Parathyroid adenoma (tissue), 2 donors: ENCODE results near the gene PAMR1.

ENCODE experiments used
- H2AFZ ChIP-seq: fragments of 300-600 bp; sonication (generic); one replicate; pipeline ENCODE4 v1.7.0; 2017; ENCODE audit warnings: antibody characterized with exemption, mild to moderate bottlenecking
- H3K27ac ChIP-seq: fragments of 300-600 bp; sonication (generic); one replicate; pipeline ENCODE4 v1.7.0; 2017
- H3K27me3 ChIP-seq: fragments of 300-600 bp; sonication (generic); one replicate; pipeline ENCODE4 v1.7.0; 2017; ENCODE audit warnings: low read length; ENCODE audit not compliant: control insufficient read depth, insufficient read depth
- H3K36me3 ChIP-seq: fragments of 300-600 bp; sonication (generic); one replicate; pipeline ENCODE4 v1.7.0; 2017; ENCODE audit warnings: low read length; ENCODE audit not compliant: control insufficient read depth, insufficient read depth
- H3K4me1 ChIP-seq: fragments of 300-600 bp; sonication (generic); one replicate; pipeline ENCODE4 v1.7.0; 2017; ENCODE audit warnings: control low read depth
- H3K4me2 ChIP-seq: fragments of 300-600 bp; sonication (generic); one replicate; pipeline ENCODE4 v1.7.0; 2017; ENCODE audit warnings: low read length
- H3K4me3 ChIP-seq: fragments of 300-600 bp; sonication (generic); one replicate; pipeline ENCODE4 v1.7.0; 2017; ENCODE audit warnings: low read depth, low read length
- H3K79me2 ChIP-seq: fragments of 300-600 bp; sonication (generic); one replicate; pipeline ENCODE4 v1.7.0; 2017; ENCODE audit warnings: control low read depth
- H3K9ac ChIP-seq: fragments of 300-600 bp; sonication (generic); one replicate; pipeline ENCODE4 v1.7.0; 2017; ENCODE audit warnings: mild to moderate bottlenecking
- H3K9me3 ChIP-seq: fragments of 300-600 bp; sonication (generic); one replicate; pipeline ENCODE4 v1.7.0; 2017; ENCODE audit warnings: low read length; ENCODE audit not compliant: control insufficient read depth
- TF ChIP-seq, protein P1 (sequence below): fragments of 300-600 bp; sonication (generic); IDR thresholded peaks from one replicate; pipeline ENCODE4 v1.7.0; 2017; ENCODE audit warnings: antibody characterized with exemption, mild to moderate bottlenecking
- donor health status: primary hyperparathyroidism.

Gene PAMR1

DNA sequence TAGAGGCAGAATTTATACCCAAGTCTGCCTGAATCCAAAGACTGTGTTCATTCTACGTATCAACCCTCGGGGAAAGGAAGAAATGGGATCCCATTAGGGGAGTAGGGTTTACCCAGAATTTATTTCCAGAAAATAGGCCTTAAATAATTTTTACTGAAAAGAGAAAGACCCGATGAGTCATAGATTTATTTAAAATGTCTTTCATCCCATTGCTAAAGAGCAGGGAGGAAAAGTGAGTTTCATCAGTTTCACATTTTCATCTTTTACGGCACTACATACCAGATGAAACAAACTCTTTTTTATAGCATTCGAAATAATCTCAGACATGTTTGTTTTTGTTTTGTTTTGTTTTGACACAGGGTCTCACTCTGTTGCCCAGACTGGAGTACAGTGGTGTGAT, 137.4 kb downstream of the PAMR1 start:
- H3K9ac ChIP-seq = no peak overlapping the region
- TF ChIP-seq, protein P1, sequence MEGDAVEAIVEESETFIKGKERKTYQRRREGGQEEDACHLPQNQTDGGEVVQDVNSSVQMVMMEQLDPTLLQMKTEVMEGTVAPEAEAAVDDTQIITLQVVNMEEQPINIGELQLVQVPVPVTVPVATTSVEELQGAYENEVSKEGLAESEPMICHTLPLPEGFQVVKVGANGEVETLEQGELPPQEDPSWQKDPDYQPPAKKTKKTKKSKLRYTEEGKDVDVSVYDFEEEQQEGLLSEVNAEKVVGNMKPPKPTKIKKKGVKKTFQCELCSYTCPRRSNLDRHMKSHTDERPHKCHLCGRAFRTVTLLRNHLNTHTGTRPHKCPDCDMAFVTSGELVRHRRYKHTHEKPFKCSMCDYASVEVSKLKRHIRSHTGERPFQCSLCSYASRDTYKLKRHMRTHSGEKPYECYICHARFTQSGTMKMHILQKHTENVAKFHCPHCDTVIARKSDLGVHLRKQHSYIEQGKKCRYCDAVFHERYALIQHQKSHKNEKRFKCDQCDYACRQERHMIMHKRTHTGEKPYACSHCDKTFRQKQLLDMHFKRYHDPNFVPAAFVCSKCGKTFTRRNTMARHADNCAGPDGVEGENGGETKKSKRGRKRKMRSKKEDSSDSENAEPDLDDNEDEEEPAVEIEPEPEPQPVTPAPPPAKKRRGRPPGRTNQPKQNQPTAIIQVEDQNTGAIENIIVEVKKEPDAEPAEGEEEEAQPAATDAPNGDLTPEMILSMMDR = no peak
- no peak overlapping the region for H3K4me3 ChIP-seq
- H3K9me3 ChIP-seq = no peaks in the 10 kb centered on the region
- H3K79me2 ChIP-seq = no peaks in the 10 kb centered on the region
- no peak overlapping the region for H2AFZ ChIP-seq
- H3K27ac ChIP-seq = no peak overlapping the region
- H3K36me3 ChIP-seq = no peaks in the 10 kb centered on the region
- H3K4me2 ChIP-seq = no peak overlapping the region
- no peaks in the 10 kb centered on the region for H3K27me3 ChIP-seq
- H3K4me1 ChIP-seq = no peaks in the 10 kb centered on the region

DNA sequence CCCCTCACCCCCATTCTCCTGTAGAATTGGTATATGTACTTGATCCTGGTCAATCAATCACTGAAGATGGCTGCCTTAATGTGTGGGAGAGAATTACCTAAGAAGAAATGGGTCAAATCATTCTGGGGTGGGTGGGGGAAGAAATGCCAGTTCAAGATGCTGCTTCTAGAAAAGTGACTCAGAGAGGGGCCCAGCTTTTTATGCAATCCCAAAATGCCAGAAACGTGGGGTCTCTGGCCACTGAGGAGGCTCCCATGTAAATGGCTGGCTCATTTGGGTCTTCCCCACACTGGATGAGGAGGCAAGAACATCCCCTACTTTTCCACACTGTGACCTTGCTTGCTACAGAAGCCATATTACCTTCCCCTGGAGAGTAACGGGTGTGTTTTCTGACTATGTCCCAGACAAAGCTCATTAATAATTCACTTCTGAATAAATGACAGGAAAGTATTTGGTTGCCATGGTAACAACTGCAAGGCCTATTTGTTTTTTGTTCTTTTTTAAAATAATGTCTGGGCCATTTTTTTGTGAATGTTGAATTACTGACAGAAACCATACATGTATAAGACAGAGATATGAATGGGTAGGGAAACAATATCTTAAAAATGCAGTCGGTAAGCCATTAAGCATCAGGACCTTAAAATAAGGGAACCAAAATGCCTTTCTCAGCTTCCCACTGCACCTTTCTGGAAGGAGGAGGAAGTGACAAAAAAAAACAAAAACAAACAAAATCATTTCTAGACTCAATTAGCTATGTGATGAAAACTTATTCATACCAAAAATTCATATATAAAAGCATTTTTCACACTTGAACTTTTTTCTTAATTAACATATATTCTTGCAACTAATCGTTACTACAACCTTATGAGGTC, 138.1 kb downstream of the PAMR1 start:
- no peaks in the 10 kb centered on the region for H3K27me3 ChIP-seq
- no peak overlapping the region for H2AFZ ChIP-seq
- H3K4me1 ChIP-seq = no peaks in the 10 kb centered on the region
- TF ChIP-seq, protein P1 = no peak
- no peaks in the 10 kb centered on the region for H3K36me3 ChIP-seq
- H3K9me3 ChIP-seq = no peaks in the 10 kb centered on the region
- H3K4me3 ChIP-seq = no peak overlapping the region
- no peak overlapping the region for H3K9ac ChIP-seq
- no peak overlapping the region for H3K27ac ChIP-seq
- no peak overlapping the region for H3K4me2 ChIP-seq
- H3K79me2 ChIP-seq = no peaks in the 10 kb centered on the region

DNA sequence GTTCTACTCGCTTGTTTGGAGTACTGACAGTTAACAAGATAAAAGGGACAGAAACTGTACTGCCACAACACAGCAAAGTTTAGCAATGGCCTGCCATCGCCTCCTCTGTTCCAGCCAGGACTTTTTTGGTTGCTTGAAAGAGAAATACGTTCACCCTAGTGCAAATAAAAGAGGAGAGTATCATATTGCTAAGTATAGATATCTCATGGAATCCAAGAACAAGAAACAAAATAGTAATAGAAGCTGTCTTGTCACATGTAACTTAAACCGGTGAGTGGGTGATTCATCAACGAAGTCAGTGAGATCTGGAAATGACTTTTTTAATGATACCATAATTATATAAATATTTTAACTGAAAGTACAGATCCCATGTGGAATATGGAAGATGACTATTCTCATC, 141.5 kb downstream of the PAMR1 start:
- Histone ChIP-seq H3K27me3 (no peaks in the 10 kb centered on the region), H2AFZ (no peak overlapping the region), H3K79me2 (no peaks in the 10 kb centered on the region), H3K36me3 (no peaks in the 10 kb centered on the region), H3K4me1 (no peaks in the 10 kb centered on the region), H3K27ac (no peak overlapping the region), H3K9ac (no peak overlapping the region), H3K4me3 (no peak overlapping the region), H3K9me3 (no peaks in the 10 kb centered on the region), H3K4me2 (no peak overlapping the region)
- TF ChIP-seq, protein P1 = no peak
